Prostate gland (tissue), 2 donors: ENCODE results near the gene ITPKB. TPM values are rescaled to one million over a fixed set of nuclear protein-coding genes. Genes with fewer than 3 reads are reported as not detected.

ENCODE experiments used
- DNase-seq: peaks from one replicate; pipeline ENCODE4 v3.0.0-alpha.2; 2019; ENCODE audit warnings: low spot score
- H3K27ac ChIP-seq, 2 donors: fragments of 200-600 bp; sonication (generic); 2 replicates each; pipeline ENCODE4 v1.5.1; 2017 to 2019
- H3K27me3 ChIP-seq: fragments of 200-600 bp; sonication (generic); replicated peaks from 2 replicates; pipeline ENCODE4 v1.5.1; 2019; ENCODE audit not compliant: insufficient read depth
- H3K36me3 ChIP-seq, 2 donors: fragments of 200-600 bp; sonication (generic); 1 replicate in 1 of 2; 2 replicates in 1 of 2; pipeline versions ENCODE4 v1.5.1 to v1.8.1; 2017 to 2019
- H3K4me1 ChIP-seq: fragments of 200-600 bp; sonication (generic); replicated peaks from 2 replicates; pipeline ENCODE4 v1.5.1; 2019
- H3K4me3 ChIP-seq, 2 donors: fragments of 200-600 bp; sonication (generic); 2 replicates each; pipeline ENCODE4 v1.5.1; 2017 to 2019
- H3K9me3 ChIP-seq: fragments of 200-600 bp; sonication (generic); 2 replicates; pipeline ENCODE4 v1.5.1; 2017
- CTCF ChIP-seq, 4 experiments: fragments of 200-600 bp in 2 of 4; fragments of 450-650 bp in 2 of 4; sonication (generic) in 2 of 4; IDR thresholded peaks; 1 replicate in 3 of 4; 2 replicates in 1 of 4; pipeline ENCODE4 v1.5.1; 2016 to 2019; ENCODE audit warnings: antibody characterized with exemption in 4 of 4, mild to moderate bottlenecking in 2 of 4, moderate library complexity in 2 of 4
- POLR2A ChIP-seq: fragments of 450-650 bp; IDR thresholded peaks from one replicate; pipeline ENCODE4 v1.6.1; 2016; ENCODE audit warnings: antibody characterized with exemption, mild to moderate bottlenecking
- POLR2AphosphoS5 ChIP-seq: sonication (generic); formaldehyde crosslinking; IDR thresholded peaks from one replicate; pipeline ENCODE4 v1.6.1; 2017; ENCODE audit warnings: antibody characterized with exemption
- WGBS: methylation state at CpG from one replicate; pipeline ENCODE4 v1.1.5; 2018; 5-methylcytosine and 5-hydroxymethylcytosine counted together
- intact Hi-C: fragments of 100-400 bp; cut with DNase I; formaldehyde crosslinking; loops from one replicate; pipeline ENCODE4 v1.14.2; 2022
- total RNA-seq, 2 donors: library from RNA; depleted of rRNA; stranded (reverse); fragments of >200 nt; gene quantifications; one replicate each; pipeline ENCODE4 v1.1.0, GENCODE V29; 2016

The ITPKB gene
- total RNA-seq, 2 donors from 2014 or later: 47.5 to 49.2 TPM

GRCh38 chr1:226634166-226634588, 104.9 kb downstream of the ITPKB start:
- TF ChIP-seq POLR2AphosphoS5 (peak; percentile 48), POLR2A (no peak), CTCF (IDR thresholded peaks at IDR 0.05) (peak; percentile 90 to 96 (median 94))
- peak; percentile 79 for DNase-seq
- peaks cover 18% of the 10 kb centered on the region for H3K4me1 ChIP-seq
- H3K9me3 ChIP-seq: no peaks in the 10 kb centered on the region
- H3K36me3 ChIP-seq: no peaks in the 10 kb centered on the region
- WGBS: no CpG with 5 or more reads among the region's 6 CpGs
- H3K27ac ChIP-seq: peak overlapping the region; percentile 26 to 47
- H3K4me3 ChIP-seq: no peak overlapping the region
- no peaks in the 10 kb centered on the region for H3K27me3 ChIP-seq
- intact Hi-C loops: loop anchor here (5.0 to 10.0 kb wide), 2 partner anchors 103 to 209 kb away; partner anchors contain the start of gene ITPKB

- no peak for TF ChIP-seq CTCF (IDR thresholded peaks at IDR 0.05)
- no peak for TF ChIP-seq POLR2A
- no peak for TF ChIP-seq POLR2AphosphoS5
- no peaks in the 10 kb centered on the region for H3K27me3 ChIP-seq
- H3K9me3 ChIP-seq: no peaks in the 10 kb centered on the region
- H3K36me3 ChIP-seq: no peaks in the 10 kb centered on the region
- DNase-seq: no peak
- H3K4me3 ChIP-seq: no peak overlapping the region
- intact Hi-C loops: loop anchor here (1.0 to 10.0 kb wide), 3 partner anchors 104 to 209 kb away; partner anchors contain the start of gene ITPKB
- WGBS: 39% methylated on average over 5 of the region's 7 CpGs
- H3K27ac ChIP-seq: peak overlapping the region; percentile 26 to 47
- H3K4me1 ChIP-seq: peaks cover 18% of the 10 kb centered on the region
Observed at GRCh38 chr1:226633541-226634165, 105.4 kb downstream of the ITPKB start.

GRCh38 chr1:226632922-226633351, 106.1 kb downstream of the ITPKB start:
- H3K27ac ChIP-seq: peak overlapping the region; percentile 26 to 47
- no peaks in the 10 kb centered on the region for H3K9me3 ChIP-seq
- H3K4me3 ChIP-seq: no peak overlapping the region
- no peak for TF ChIP-seq POLR2A
- no peak for TF ChIP-seq CTCF (IDR thresholded peaks at IDR 0.05)
- no peak for TF ChIP-seq POLR2AphosphoS5
- DNase-seq: no peak
- no peaks in the 10 kb centered on the region for H3K27me3 ChIP-seq
- no peaks in the 10 kb centered on the region for H3K36me3 ChIP-seq
- peaks cover 12% of the 10 kb centered on the region for H3K4me1 ChIP-seq
- intact Hi-C loops: loop anchor here (1.0 to 10.0 kb wide), 3 partner anchors 104 to 208 kb away; partner anchors contain the start of gene ITPKB
- WGBS: 68% methylated on average over 10 of the region's 10 CpGs

GRCh38 chr1:226632169-226632879, 106.8 kb downstream of the ITPKB start:
- no peak for DNase-seq
- TF ChIP-seq POLR2A (no peak), CTCF (IDR thresholded peaks at IDR 0.05) (no peak), POLR2AphosphoS5 (peak; percentile 13)
- intact Hi-C loops: loop anchor here (5.0 to 10.0 kb wide), 2 partner anchors 105 to 208 kb away; partner anchors contain the start of gene ITPKB
- Histone ChIP-seq H3K4me1 (peaks cover 11% of the 10 kb centered on the region), H3K27ac (peak overlapping the region; percentile 26 to 47), H3K36me3 (no peaks in the 10 kb centered on the region), H3K4me3 (no peak overlapping the region), H3K27me3 (no peaks in the 10 kb centered on the region), H3K9me3 (no peaks in the 10 kb centered on the region)
- 77% methylated on average over 9 of the region's 9 CpGs for WGBS
